CD8-positive, alpha-beta memory T cell (primary cell): Measurements from ENCODE around the gene ASAP2. TPM values are rescaled to one million over a fixed set of nuclear protein-coding genes. Genes with fewer than 3 reads are reported as not detected.
"Not testable (repeated sequence)": the region's sequence is repeated elsewhere in the genome, so short reads cannot be mapped to it uniquely, and the experiment has no call there.

Experiments used
- CTCF ChIA-PET: fragments of 350-600 bp; sonication (Branson Sonifier 250); formaldehyde crosslinking; loops from one replicate; lab custom pipeline; 2021; ENCODE audit warnings: antibody characterized with exemption; lab: Charles Lee
- POLR2A ChIA-PET: fragments of 350-600 bp; sonication (Branson Sonifier 250); formaldehyde crosslinking; loops from one replicate; lab custom pipeline; 2021; ENCODE audit warnings: antibody characterized with exemption; lab: Charles Lee
- DNase-seq, 5 donors: peaks; one replicate each; pipeline versions ENCODE4 v3.0.0 to v3.0.0-alpha.2; 2020 to 2022; ENCODE audit warnings: mixed read lengths in 1 of 5
- H3K27ac ChIP-seq: one replicate; pipeline ENCODE4 v1.7.0; 2013; ENCODE audit warnings: low read depth, mild to moderate bottlenecking, low read length, moderate library complexity
- H3K27me3 ChIP-seq: 2 replicates; pipeline ENCODE4 v1.7.0; 2013; ENCODE audit warnings: low read length, mild to moderate bottlenecking; ENCODE audit not compliant: insufficient read depth, poor library complexity, severe bottlenecking
- H3K36me3 ChIP-seq: 2 replicates; pipeline ENCODE4 v1.7.0; 2013; ENCODE audit warnings: mild to moderate bottlenecking, low read length, moderate library complexity; ENCODE audit not compliant: insufficient read depth
- H3K4me1 ChIP-seq: 2 replicates; pipeline ENCODE4 v1.7.0; 2013; ENCODE audit warnings: mild to moderate bottlenecking, low read length, moderate library complexity; ENCODE audit not compliant: insufficient read depth
- H3K4me3 ChIP-seq: 2 replicates; pipeline ENCODE4 v1.7.0; 2013; ENCODE audit warnings: mild to moderate bottlenecking, low read length
- H3K9me3 ChIP-seq: 2 replicates; pipeline ENCODE4 v1.7.0; 2013; ENCODE audit warnings: mild to moderate bottlenecking, low read length
- H3K27ac Mint-ChIP-seq, 8 donors: one replicate each; pipeline ENCODE4 v1.8.0; 2020 to 2021; ENCODE audit warnings: mixed read lengths in 8 of 8, mild to moderate bottlenecking in 6 of 8, inconsistent platforms in 3 of 8, moderate library complexity in 3 of 8
- H3K27me3 Mint-ChIP-seq, 2 donors: one replicate each; pipeline ENCODE4 v1.8.0; 2020 to 2021; ENCODE audit warnings: mixed read lengths in 2 of 2, mild to moderate bottlenecking in 1 of 2, moderate library complexity in 1 of 2
- H3K36me3 Mint-ChIP-seq, 3 donors: one replicate each; pipeline ENCODE4 v1.8.0; 2020 to 2021; ENCODE audit warnings: mixed read lengths in 3 of 3, inconsistent platforms in 1 of 3, mild to moderate bottlenecking in 1 of 3
- H3K4me1 Mint-ChIP-seq, 3 donors: one replicate each; pipeline ENCODE4 v1.8.0; 2020 to 2021; ENCODE audit warnings: mixed read lengths in 3 of 3, inconsistent platforms in 1 of 3, mild to moderate bottlenecking in 1 of 3
- H3K4me3 Mint-ChIP-seq, 7 donors: one replicate each; pipeline ENCODE4 v1.8.0; 2020 to 2021; ENCODE audit warnings: mixed read lengths in 7 of 7, mild to moderate bottlenecking in 6 of 7, moderate library complexity in 4 of 7, inconsistent platforms in 2 of 7
- H3K9me3 Mint-ChIP-seq, 5 donors: one replicate each; pipeline ENCODE4 v1.8.0; 2020 to 2022; ENCODE audit warnings: mixed read lengths in 5 of 5, mild to moderate bottlenecking in 3 of 5, moderate library complexity in 2 of 5, inconsistent platforms in 1 of 5
- polyA plus RNA-seq: library from polyadenylated mRNA; unstranded; fragments of 300-500 nt; fragmentation: Illumina TruSeq; gene quantifications from one replicate; pipeline ENCODE4 v1.2.3, GENCODE V29; 2021
- total RNA-seq, 2 experiments: library from RNA; stranded (reverse); gene quantifications; one replicate each; pipeline ENCODE4 v1.2.3, GENCODE V29; 2021

The ASAP2 gene
- total and polyA plus RNA-seq, 3 experiments from 2014 or later, result 0.15 to 0.38 TPM; not detected in 1

DNA sequence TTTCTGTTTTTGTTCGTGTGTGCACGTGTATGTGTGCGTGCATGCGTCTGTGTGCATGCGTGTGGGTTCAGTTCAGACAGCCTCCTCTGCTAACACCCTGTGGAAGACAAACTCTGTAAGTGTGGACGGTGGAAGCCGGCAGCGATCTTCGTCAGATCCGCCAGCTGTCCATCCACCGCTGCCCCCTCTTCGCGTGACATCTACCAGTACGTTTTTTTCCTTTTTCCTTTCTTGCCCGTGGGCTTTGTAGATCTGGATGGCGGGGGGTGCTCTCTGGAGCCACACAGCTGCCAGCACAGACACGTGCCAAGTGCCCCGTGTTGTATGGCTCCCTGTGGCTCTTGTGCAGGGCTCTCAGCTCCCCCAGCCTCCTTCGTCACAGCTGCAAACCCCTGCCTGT is 184.4 kb downstream of the ASAP2 start:
- DNase-seq, result no peak
- Mint-ChIP-seq H3K36me3 (no peaks in the 10 kb centered on the region), H3K27ac (no peak overlapping the region), H3K27me3 (no peaks in the 10 kb centered on the region), H3K4me1 (no peaks in the 10 kb centered on the region), H3K4me3 (no peak overlapping the region), H3K9me3 (no peaks in the 10 kb centered on the region)
- Histone ChIP-seq H3K4me1 (no peaks in the 10 kb centered on the region), H3K9me3 (no peaks in the 10 kb centered on the region), H3K36me3 (no peaks in the 10 kb centered on the region), H3K27ac (no peak overlapping the region), H3K4me3 (no peak overlapping the region), H3K27me3 (no peaks in the 10 kb centered on the region)
- CTCF ChIA-PET, result no interaction called here
- POLR2A ChIA-PET, result no interaction called here

DNA sequence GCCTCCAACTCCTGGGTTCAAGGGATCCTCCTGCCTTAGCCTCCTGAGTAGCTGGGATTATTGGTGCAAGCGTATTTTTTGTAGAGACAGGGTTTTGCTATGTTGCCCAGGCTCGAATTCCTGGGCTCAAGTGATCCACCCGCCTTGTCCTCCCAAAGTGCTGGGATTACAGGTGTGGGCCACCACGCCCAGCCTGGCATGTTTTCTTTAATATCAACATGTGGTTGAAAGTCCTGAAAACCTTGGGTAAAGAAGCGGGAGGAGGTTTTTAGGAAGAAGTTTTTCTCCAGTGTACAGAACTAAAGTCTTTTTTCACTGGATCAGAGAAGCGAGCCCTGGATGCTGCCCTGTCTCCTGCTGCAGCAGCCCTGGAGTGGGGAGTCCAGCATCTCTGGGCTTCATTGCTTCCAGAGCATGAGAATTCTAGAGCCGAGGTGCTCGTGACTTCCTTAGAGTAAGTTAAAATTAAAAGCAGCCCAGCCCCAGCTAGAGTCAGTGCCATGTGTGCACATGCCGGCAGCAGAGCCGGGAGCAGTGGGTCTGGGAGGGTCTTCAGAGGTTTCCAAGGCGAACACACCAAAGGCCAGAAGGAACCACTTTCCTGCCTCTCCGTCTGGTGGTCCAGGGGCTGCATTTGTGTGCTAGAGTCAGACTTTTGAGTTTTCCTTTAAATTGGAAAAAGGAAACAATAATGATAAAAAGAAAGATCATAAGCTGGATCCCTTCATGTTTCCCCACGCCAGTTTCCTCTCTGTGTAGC is 185.5 kb downstream of the ASAP2 start:
- H3K4me3 Mint-ChIP-seq, result no peak overlapping the region
- H3K27me3 Mint-ChIP-seq, result peaks cover 0 to 1% of the 10 kb centered on the region in 2 donors
- H3K27ac Mint-ChIP-seq, result no peak overlapping the region
- no peaks in the 10 kb centered on the region for H3K36me3 ChIP-seq
- DNase-seq, result no peak
- no peak overlapping the region for H3K27ac ChIP-seq
- H3K4me1 Mint-ChIP-seq, result no peaks in the 10 kb centered on the region
- no peaks in the 10 kb centered on the region for H3K4me1 ChIP-seq
- ChIA-PET CTCF (no interaction called here), POLR2A (no interaction called here)
- H3K9me3 Mint-ChIP-seq, result no peaks in the 10 kb centered on the region
- no peaks in the 10 kb centered on the region for H3K27me3 ChIP-seq
- H3K4me3 ChIP-seq, result no peak overlapping the region
- no peaks in the 10 kb centered on the region for H3K9me3 ChIP-seq
- H3K36me3 Mint-ChIP-seq, result no peaks in the 10 kb centered on the region

DNA sequence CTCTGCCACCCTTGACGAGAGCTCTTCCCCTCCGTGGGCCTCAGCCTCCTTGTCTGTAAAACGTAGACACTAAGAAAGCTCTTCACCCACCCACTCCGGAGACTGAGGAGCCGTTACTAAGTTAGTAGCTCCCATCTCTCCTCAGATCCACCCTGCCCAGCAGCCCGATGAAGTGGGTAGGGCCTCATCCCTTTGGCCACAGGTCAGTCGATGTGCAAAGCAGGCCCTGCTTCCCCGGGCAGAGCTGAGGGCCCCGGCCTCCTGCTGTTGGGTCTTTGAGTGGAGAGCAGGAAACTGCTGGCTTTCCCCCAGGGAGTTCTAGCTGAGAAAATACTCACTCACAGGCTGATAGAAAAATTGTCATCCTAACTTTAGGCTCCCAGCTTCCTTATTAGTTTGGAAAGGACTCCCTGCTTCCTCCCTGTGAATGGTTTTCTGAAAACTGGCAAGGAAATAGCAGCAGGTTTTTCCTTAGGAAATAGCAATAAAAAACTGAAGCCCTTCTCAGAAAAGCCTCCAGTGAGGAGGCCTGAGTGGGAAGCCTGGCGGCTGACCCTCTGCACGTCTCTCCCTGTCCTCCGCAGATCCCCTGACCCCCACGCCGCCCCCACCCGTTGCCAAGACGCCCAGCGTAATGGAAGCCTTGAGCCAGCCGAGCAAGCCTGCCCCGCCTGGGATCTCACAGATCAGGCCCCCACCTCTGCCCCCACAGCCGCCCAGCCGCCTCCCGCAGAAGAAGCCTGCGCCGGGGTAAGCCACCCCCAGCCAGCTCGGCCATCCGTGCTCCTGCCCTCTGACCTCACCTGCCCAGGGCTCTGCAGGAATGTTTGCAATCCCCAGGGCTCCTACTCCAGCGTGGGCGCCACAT is 186.5 kb downstream of the ASAP2 start:
- Histone ChIP-seq H3K27ac (no peak overlapping the region), H3K27me3 (no peaks in the 10 kb centered on the region), H3K4me3 (no peak overlapping the region), H3K9me3 (no peaks in the 10 kb centered on the region), H3K4me1 (no peaks in the 10 kb centered on the region), H3K36me3 (no peaks in the 10 kb centered on the region)
- Mint-ChIP-seq H3K27ac (no peak overlapping the region), H3K4me3 (no peak overlapping the region), H3K9me3 (no peaks in the 10 kb centered on the region), H3K36me3 (no peaks in the 10 kb centered on the region), H3K4me1 (no peaks in the 10 kb centered on the region), H3K27me3 (peaks cover 0 to 1% of the 10 kb centered on the region in 2 donors)
- POLR2A ChIA-PET, result no interaction called here
- DNase-seq, result no peak
- CTCF ChIA-PET, result interaction anchor here (0.6 kb wide), 1 partner anchor 22 kb away, joined by 3 read pairs; no protein-coding TSS in a partner anchor

DNA sequence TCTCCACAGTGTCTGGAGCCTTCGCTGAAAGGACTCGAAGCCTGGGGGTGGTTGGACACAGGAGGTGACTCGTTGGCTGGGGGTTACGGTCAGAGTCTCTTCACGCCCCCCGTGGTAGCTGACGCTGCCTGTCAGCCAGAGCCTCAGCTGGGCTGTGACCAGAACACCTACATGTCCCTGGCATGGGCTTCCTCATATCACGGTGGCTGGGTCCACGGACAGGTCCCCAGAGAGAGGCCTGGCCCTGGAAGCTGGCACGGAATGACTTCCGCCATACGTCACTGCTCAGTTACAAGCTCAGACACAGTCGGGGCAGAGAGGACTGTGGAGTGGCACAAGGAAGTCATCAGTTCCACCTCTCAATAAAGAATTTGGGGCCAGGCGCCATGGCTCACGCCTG is 188.2 kb downstream of the ASAP2 start:
- no peaks in the 10 kb centered on the region for H3K4me1 Mint-ChIP-seq
- no peaks in the 10 kb centered on the region for H3K9me3 Mint-ChIP-seq
- H3K4me3 ChIP-seq, result no peak overlapping the region
- no peak overlapping the region for H3K27ac ChIP-seq
- no peak for DNase-seq
- CTCF ChIA-PET, result no interaction called here
- peaks cover 0 to 1% of the 10 kb centered on the region in 2 donors for H3K27me3 Mint-ChIP-seq
- H3K9me3 ChIP-seq, result no peaks in the 10 kb centered on the region
- H3K4me3 Mint-ChIP-seq, result no peak overlapping the region
- no peak overlapping the region for H3K27ac Mint-ChIP-seq
- no peaks in the 10 kb centered on the region for H3K36me3 ChIP-seq
- H3K27me3 ChIP-seq, result no peaks in the 10 kb centered on the region
- no peaks in the 10 kb centered on the region for H3K4me1 ChIP-seq
- POLR2A ChIA-PET, result no interaction called here
- H3K36me3 Mint-ChIP-seq, result no peaks in the 10 kb centered on the region

DNA sequence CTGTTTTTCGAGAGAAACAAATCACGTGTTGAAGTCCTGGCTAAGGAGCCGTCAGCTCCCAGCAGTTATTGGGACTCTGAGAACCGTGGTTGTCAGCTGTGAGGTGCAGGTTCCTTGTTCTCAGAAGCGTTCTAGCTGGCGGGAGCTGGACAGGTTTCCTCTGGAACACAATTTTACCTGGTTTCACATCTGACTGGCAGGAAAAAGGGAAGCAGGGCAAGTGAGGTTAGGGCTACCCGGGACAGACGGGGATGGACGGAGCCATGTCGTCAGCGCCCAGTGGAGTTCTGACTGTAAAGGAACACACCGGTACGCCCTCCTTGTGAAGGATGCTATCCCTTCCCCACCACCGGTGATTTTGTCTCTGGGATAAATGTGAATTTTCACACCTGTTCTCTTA is 190.6 kb downstream of the ASAP2 start:
- Mint-ChIP-seq H3K27ac (no peak overlapping the region), H3K4me3 (no peak overlapping the region), H3K27me3 (peaks cover 0 to 1% of the 10 kb centered on the region in 2 donors), H3K9me3 (no peaks in the 10 kb centered on the region), H3K4me1 (peaks cover 0 to 4% (median 0%) of the 10 kb centered on the region in 3 donors), H3K36me3 (no peaks in the 10 kb centered on the region)
- Histone ChIP-seq H3K27ac (no peak overlapping the region), H3K9me3 (no peaks in the 10 kb centered on the region), H3K4me3 (no peak overlapping the region), H3K27me3 (no peaks in the 10 kb centered on the region), H3K36me3 (no peaks in the 10 kb centered on the region), H3K4me1 (no peaks in the 10 kb centered on the region)
- CTCF ChIA-PET, result no interaction called here
- DNase-seq, result no peak
- POLR2A ChIA-PET, result no interaction called here

DNA sequence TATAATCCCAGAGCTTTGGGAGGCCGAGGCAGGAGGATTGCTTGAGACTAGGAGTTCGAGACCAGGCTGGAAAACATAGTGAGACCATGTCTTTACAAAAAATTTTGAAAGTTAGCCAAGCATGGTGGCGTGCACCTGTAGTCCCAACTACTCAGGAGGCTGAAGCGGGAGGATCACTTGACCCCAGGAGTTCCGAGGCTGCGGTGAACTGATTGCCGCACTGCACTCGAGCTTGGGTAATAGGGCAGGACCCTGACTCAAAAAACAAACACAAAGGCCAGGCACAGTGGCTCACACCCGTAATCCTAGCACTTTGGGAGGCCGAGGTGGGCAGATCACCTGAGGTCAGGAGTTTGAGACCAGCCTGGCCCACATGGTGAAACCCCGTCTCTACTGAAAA is 191.6 kb downstream of the ASAP2 start:
- H3K27me3 Mint-ChIP-seq, H3K36me3 Mint-ChIP-seq, H3K4me1 Mint-ChIP-seq, H3K4me3 Mint-ChIP-seq, H3K27me3 ChIP-seq, CTCF ChIA-PET, H3K9me3 ChIP-seq, POLR2A ChIA-PET, H3K36me3 ChIP-seq, H3K4me3 ChIP-seq, H3K9me3 Mint-ChIP-seq, H3K27ac ChIP-seq, DNase-seq, H3K4me1 ChIP-seq: not testable (repeated sequence)
- H3K27ac Mint-ChIP-seq, result peak overlapping the region in 1 of 8 donors; percentile 47

DNA sequence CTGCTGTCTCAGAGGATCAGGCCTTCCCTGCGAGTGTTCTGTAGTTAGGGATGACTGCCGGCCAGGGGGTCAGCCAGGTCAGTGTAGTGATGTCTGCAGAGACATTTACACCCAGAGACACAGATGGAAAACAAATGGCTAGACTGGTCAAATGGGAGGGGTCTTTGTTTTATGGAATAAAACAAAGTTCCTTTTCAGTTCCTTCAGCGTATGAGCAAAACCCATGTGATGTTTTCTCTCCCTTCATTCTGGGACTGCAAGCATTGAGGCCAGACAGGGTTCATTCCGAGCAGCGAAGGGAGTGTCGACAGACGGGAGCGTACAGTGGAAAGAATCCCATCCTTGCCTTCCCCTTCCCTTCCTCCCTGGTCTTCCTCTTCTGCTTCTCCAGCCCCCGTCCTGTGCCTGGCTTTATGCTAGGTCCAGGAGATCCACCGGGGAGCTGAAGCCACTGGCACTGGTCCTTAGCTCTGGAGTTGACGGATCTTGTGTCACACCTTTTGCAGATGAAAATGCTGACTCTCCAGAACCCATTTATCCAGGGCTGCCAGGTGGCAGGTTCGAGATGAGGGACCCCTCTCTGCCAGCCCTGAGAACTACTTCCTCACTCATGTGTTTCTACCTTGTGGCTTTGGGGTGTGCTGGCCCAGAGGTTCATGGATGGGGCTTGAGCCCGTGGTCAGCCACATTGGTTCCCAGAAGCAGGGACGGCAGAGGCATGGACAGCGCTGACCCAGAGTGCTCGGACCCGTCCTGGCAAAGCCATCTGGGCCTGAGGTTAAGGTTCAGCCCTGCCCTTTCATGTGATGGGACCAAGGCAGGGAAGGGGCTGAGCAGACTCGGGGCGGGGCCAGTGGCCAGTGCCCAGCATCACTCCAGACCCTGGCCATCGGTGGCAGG is 192.5 kb downstream of the ASAP2 start:
- peaks cover 0 to 4% (median 0%) of the 10 kb centered on the region in 3 donors for H3K4me1 Mint-ChIP-seq
- H3K27me3 Mint-ChIP-seq, result peaks cover 0 to 1% of the 10 kb centered on the region in 2 donors
- no peaks in the 10 kb centered on the region for H3K27me3 ChIP-seq
- POLR2A ChIA-PET, result no interaction called here
- no peak overlapping the region for H3K27ac ChIP-seq
- H3K4me1 ChIP-seq, result no peaks in the 10 kb centered on the region
- peaks cover 0 to 3% (median 3%) of the 10 kb centered on the region in 3 donors for H3K36me3 Mint-ChIP-seq
- H3K9me3 Mint-ChIP-seq, result no peaks in the 10 kb centered on the region
- H3K4me3 ChIP-seq, result no peak overlapping the region
- no peak for DNase-seq
- no peaks in the 10 kb centered on the region for H3K36me3 ChIP-seq
- no peaks in the 10 kb centered on the region for H3K9me3 ChIP-seq
- H3K27ac Mint-ChIP-seq, result peak overlapping the region in 2 of 8 donors; percentile 29 to 48
- CTCF ChIA-PET, result no interaction called here
- H3K4me3 Mint-ChIP-seq, result no peak overlapping the region
